GM18909 (cell line): ENCODE data around the gene ETV6.

Experiments used
- ATAC-seq: cut with Tn5 transposase; IDR thresholded peaks from one replicate; pipeline ENCODE4 v1.9.1; 2021; ENCODE audit warnings: mild to moderate bottlenecking; ENCODE audit not compliant: unreplicated experiment, poor library complexity

ETV6 gene

DNA sequence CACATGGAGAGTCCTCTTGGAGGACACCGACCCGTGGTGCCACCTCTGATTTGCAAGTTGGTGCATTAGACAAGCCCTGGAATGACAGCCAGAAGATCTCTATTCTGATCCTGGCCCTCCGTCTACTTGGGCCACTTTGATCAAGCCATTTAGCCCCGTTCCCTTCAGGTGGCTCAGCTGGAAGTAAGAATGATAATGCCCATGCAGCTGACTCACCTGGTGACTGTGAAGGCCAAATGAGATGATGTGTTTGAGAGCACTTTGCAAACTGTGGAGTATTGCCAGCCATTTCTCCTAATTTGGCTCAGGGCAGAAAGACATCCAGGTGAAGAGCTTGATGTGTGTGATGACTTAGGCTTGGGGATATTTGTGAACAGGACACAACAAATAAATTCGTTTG is 165.9 kb downstream of the ETV6 start:
- no peak for ATAC-seq

DNA sequence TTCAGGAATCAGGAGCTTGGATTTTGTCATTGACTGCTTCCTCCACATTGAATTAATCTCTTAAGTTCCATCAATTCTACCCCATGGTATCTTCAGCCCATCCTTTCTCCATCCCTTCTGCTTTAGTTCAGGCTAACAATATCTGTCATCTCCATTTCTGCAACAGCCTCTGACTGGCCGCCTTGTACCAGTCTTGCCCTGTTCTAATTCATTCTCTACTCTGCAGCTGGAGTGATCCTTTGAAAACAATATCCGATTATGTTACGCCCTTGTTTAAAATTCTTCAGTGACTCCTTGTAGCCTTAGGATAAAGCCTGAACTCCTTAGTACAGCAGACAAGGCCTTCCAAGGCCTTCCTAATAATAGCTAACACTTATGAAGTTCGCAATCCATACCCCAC is 170.2 kb downstream of the ETV6 start:
- no peak for ATAC-seq

DNA sequence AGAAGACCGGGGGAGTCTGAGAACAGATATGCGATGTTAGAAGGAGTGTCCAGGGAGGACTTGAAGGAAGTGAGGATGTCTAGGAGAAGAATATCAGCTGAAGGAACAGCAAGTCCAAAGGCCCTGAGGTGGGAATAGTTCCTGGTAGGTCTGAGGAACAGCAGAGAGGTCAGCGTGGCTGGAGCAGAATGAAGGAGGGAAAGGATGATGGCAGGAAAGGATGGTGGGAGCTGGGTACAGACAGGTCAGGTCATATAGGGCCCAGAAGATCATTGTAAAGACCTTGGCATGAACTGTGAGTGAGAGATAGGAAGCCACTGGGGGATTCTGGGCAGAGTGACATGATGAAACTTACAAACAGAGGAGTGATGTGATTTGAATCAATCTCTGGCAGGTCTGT is 171.0 kb downstream of the ETV6 start:
- ATAC-seq, result no peak

DNA sequence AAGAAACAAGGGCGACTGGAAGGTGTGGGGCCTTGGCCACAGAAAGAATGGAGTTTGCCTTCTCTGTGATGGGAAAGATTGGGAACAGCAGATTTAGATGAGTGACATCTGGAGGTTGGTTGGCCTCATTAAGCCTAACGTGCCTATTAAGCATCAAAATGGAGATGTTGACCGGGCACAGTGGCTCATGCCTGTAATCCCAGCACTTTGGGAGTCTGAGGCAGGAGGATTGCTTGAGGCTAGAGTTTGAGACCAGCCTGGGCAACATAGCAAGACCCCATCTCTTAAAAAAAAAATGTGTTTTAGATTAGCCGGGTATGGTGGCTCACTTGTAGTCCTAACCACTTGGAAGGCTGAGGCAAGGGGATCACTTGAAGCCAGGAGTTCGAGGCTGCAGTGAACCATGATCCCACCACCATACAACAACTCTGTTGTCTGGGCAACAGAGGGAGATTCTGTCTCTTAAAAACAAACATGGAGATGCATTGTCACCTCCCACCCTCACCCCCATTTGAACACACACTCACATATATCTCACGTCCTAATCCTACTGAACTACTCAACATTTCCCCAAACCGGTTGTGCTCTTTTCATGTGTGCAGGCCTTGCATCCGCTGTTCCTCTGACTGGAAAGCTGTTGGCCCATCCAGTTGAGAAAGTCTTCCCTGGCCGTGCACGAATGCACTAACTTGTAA is 172.1 kb downstream of the ETV6 start:
- no peak for ATAC-seq

DNA sequence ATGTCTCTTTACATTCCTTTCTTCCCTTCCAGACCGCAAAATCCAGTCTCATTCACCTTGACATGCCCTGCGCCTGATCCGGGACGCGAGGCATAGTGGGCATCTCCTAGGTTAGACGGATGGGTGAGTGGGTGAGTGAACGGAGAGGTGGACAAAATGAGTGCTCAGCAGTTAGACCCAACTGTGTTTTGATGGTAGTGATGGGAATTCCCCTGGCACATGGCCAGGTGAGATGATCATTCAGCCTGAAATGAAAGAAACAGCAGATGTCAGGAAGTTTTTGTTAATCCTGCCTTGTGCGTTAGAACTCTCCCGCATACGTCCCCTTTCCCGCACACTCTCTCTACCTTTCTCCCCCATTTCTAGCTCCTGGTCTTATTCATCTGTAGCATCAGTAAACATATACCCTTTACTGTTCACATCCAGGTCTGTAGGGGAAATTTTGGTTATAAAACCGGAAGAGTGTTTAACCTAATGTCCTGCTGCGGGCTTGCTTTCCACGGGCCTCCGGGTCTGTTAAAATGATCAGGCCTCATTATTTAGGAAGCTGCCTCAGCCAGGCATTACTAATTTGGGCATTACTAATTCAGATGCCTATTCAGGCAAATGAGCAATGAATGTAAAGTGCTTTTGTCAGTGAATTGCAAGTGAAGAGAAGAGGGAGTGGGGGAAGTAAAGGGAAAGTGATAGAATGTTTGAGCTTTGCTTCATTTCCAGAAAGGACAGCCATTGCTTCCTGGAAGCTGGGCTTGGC is 172.8 kb downstream of the ETV6 start:
- peak; percentile 53 for ATAC-seq

DNA sequence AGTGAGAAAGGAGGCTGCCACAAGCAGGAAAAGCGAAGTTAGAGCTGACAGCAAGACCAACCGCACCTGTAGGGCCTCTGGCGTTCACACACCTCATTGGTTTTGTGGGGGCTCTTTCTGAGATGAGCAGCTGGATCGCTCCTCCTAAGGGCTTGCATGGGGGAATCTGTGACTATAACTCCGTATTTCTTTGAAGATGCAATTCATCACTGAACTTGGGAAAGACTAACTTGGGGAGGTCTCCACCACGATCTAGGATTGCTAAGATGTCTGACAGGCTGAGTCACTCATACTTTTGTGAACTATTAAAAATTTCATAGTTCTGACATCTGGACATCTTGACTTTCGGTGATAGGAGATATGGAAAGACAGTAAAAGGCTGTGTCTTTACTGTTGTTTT is 173.6 kb downstream of the ETV6 start:
- ATAC-seq, result no peak

DNA sequence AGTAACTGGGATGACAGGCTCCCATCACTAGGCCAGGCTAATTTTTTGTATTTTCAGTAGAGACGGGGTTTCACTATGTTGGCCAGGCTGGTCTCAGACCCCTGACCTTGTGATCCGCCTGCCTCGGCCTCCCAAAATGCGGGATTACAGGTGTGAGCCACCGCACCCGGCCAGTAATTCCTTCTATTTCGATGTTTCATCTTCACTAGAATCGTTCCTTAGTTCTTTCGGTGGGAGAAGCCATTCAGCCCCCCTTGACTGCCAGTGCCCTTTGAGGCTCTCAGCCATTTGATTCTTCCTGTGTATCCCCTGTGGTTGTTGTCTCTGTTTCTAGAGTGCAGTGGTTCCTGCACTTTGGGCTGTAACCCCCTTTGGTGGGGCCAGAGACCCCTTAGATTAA is 174.1 kb downstream of the ETV6 start:
- ATAC-seq, result no peak

DNA sequence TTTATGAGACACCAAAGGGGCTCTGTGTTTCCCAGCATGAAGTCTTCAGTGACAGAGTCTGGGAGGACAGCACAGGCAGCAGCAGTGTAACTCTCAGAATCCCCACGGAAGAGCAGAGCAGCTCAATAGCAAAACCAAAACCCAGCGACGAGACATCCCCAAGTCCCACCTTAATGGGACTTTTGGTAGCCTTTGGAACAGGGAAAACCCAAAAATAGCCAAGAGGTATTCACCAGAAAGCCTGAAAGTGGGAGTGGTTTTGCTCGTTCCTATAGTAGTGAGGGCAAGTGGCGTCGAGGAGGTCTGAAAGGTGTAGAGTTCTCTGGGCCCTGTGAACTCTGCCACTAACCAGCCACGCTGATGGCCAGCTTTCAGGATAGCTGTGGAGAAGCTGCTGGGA is 174.6 kb downstream of the ETV6 start:
- no peak for ATAC-seq

DNA sequence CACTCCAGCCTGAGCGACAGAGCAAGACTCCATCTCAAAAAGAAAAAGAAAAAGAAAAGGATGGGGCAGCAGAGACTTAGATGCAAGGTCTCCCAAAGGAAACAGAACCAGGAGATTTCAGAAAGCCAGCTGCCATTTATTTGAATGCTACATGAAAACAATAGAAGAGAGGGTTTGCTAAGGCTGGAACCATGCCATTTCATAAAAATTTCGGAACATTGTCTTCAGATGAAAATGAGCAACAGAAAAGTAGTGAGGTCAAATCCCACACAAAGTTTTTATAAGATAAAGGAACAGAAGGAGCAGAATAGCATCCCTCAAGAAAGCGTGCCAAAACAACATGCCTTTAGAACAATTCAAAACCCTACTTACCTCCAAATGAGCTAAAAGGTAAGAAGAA is 175.3 kb downstream of the ETV6 start:
- no peak for ATAC-seq

DNA sequence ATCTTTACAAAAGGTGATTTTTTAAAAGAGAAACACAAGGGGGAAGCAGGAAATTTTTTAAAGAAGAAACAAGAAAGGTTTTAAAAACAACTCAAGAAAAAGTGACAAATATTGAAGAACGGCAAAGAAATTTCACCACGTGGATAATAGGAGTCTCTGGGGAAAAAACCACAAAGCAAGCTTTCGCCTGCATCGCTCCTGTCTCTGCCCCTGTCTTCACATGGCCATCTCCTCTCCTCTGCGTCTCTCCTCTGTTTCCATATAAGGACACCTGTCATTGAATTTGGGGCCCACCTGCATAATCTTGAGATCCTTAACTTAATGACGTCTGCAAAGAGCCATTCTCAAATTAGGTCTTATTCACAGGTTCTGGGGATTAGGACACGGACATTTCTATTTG is 175.8 kb downstream of the ETV6 start:
- no peak for ATAC-seq

DNA sequence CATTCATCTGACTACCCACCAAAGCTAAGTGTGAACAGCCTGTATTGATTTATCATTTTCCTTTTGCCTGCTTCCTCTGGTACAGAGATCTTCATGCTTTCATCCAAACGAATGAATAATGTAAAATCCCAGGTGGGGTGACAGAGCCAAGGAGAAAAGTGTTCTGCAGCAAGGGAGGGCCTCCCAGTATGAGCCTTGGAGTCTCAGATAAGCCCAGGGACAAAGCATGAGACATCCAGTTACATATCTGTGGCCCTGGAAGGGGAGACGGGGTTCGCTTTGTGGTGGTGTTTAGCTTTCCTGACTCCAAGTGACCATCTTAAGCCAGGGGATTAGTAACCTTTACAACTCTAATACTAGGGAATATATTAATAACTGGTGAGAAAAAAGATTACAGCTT is 177.1 kb downstream of the ETV6 start:
- no peak for ATAC-seq

DNA sequence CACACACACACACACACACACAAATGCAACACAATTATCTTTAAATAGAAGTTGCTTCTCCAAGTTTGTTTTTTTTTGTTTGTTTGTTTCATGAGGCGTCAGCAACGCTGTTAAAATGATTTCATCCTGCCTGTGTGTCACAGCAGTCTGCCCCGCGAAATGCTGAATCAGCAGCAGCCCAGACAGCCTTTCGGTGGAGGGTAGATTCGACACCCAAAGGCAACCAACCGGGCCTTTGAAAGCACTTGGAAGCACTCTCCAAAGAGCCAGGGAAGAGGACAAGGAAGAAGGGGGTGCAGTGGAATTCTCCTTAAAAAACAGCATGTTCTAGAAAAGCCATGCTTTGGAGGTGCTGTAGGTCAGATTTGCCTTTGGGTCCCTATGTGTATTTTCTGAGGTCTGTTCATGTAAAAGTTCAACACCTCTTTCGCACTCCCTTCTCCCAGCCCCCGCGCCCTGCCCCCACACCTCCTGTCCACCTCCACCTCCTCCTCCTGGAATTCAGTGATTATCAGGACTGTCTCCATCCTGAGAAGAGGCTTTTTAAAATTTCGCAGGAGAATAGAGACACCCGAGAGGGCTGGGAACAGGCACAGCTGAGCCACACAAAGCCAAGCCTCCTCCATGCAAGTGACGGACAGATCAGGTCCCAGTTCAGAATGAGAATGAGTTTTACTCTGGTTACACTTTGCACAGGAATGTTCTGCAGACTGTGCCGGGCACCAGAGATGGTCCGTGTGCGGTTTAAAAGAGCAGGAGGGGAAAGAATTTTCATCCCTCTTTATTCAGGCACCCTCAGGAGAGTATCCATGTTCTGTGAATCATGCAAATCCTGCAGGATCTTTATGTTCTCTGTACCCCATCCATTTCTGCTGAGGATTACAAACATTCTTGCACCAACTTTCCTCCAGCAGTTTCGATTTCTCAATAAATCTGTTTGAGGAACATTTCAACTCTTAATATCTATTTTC is 177.9 kb downstream of the ETV6 start:
- ATAC-seq, result no peak

DNA sequence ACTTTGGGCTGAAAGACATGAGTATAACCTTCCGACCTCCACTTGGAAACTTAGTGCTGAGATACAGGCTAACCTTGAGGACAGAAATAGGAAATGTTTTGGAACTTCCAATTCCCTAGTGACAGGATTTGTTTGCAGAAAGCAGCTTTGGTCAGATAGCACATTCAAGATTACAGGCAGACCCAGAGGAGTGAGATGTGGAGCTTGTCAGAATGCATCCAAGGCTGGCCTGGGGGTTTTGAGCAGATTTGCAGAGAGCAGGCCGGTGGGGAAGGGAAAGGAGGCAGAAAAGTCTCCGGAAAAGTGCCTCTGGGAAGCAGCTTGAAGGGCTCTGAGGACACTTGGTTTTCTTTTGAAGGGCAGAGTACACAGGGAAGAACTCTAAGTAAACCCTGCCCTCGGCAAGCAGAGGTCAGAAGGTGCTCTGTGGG is 180.3 kb downstream of the ETV6 start:
- ATAC-seq, result no peak

DNA sequence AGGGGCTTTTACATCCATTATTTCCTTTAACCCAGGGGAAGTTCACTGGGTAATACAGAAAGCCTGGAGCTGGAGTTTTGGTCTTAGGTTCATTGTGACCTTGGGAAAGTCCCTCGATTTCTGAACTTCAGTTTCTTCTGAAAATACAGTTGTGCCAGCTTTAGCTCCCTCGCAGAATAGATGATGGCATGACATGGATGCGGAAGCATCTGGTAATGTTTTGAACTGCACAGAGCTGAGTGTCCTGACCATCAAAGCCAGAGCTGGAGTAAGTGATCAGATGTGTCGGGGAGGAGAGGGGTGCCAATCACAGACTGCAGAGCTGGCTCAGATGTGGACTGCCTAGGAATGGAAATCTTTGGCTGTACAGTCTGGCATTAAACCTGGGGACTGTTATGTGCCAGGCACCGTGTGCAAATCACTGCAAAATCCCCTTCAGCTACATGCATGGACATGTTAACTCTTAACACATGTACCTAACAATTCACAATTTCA is 180.9 kb downstream of the ETV6 start:
- no peak for ATAC-seq

DNA sequence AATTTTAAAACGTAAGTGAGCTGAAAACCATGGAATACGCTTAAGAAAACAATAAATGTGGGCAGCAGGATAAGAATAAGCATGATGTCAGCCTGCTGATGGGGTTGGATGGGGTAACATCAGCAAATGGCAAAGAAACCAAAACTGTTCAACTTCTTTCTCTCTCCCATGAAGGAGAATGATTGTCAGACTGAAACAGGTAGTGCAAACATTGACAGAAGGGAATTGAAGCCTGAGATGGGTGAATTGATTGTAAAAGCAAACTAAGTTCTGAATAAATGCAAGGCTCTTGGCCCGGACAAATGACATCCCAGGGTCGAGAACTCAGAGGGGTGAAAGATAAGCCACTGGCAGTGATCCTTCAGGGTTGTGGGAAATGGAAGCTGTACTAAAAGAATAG is 182.6 kb downstream of the ETV6 start:
- no peak for ATAC-seq

DNA sequence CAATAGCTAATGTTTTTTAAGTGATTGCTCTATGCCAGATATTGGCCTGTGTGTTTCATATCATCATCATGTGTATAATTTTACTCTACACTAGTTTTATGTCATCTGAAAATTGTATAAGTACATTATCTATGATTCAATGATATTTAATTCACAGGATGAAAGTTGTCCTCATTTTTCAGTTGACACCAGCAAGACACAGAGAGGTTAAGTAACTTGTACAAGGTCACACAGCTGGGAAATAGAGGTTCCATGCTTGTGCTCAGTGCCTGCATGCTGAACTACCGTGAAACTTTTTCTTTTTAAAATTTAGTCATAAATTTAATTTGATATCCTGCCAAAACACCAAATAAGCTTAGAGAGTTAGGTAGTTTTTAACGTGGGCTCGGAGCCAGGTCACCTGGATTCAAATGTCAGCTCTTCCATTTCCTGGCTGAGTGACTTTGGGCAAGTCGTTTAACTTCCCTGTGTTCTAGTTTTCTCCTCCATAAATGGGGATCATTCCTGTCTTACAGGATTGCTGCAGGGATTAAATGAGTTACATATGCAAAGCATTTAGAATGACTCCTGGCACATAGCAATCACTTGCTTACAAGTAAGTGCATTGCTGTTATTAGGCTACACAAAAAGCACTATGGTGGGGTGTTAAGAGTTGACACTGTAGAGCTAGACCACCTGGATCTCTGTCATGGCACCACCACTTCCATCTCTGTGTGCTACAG is 183.9 kb downstream of the ETV6 start:
- ATAC-seq, result no peak

DNA sequence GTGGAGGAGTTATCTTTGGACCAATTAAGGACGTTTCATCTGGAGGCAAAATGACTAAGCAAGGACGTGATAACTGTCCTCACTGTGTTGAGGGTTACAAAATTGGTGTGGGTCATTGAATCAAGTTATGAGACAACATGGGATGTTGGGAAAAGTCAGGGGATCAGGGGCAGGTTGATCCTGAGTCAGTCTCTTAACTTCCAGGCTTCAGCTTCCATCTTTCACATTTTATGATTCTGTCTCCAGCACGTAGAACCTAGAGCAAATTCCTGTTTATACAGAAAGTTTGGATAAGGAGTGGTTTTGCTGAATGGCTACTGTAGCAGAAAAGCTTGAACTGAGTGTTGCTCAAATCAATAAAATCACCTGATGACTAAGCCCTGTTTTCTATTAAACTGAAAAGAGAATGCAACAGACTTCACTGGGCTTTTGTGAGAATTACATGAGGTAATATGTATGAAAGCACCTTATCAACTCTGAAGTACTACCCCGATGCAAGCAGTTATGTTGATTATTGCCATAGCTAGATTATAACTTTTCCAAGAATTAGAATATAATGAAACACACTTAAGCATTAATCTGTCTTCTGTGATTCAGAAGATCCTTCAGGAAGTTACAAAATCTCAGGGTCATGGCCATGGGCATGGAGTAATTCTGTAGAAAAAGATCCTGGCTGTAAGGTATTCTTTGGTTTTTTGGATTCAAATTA is 184.8 kb downstream of the ETV6 start:
- ATAC-seq, result no peak

DNA sequence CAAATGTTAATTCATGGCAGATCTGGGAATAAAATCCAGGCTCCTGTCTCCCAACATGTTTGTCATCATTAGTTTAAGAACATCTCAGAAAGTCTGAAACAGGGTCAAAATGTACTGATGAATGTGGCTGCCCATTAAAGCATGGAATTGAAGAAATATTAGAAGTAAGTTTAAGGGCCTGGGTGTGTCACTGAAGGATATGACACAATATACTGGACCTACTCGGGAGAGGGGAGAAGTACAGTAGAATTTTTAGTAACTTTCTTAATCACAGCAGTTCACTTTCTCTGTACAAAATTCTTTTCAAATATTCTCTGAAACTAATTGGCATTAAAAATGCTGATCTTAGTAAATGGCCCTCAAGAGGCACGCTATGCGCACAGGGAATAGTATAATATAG is 185.5 kb downstream of the ETV6 start:
- ATAC-seq, result no peak

DNA sequence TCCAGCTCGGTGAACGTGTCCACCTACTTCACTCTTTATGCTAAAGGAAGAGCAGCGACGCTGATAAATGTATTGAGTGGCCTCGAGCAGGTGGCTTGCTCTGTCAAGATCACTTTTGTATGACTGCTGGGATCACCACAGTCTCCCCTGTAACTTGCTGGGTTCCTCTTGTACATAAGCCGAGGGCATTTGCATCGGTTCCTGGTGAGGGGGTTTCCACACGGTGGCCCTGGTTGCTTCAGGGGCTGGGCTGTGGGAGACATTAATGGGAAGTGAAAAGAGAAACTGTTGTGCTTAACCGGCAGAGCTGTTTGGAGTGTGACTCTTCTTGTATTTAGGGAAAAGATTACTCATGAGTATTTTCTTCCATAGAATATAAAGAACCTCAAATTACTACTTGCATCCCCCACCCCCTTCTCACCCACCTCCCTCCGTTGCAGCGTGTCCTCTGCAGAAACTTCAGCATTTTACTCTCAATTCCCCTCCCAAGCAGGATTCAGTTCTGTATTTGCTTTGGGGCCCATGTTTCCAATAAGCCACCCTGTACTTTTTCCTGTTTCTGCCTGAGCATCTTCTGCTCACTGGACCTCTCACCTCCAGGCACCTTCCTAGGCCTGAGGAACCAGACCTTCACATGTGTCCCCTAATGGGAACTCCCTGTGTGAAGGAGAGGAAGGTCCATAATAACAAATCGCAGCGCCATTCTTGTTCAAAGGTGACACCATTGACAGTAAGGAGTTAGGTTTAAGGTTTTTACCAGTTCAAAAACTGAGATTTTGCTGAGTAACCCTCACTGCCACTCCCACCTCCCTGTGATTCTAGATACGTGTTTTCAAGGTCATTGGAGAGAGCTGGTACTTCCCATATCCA is 187.0 kb downstream of the ETV6 start:
- peak; percentile 90 for ATAC-seq
